ENCODE measurements around the gene C6orf47.

DNA sequence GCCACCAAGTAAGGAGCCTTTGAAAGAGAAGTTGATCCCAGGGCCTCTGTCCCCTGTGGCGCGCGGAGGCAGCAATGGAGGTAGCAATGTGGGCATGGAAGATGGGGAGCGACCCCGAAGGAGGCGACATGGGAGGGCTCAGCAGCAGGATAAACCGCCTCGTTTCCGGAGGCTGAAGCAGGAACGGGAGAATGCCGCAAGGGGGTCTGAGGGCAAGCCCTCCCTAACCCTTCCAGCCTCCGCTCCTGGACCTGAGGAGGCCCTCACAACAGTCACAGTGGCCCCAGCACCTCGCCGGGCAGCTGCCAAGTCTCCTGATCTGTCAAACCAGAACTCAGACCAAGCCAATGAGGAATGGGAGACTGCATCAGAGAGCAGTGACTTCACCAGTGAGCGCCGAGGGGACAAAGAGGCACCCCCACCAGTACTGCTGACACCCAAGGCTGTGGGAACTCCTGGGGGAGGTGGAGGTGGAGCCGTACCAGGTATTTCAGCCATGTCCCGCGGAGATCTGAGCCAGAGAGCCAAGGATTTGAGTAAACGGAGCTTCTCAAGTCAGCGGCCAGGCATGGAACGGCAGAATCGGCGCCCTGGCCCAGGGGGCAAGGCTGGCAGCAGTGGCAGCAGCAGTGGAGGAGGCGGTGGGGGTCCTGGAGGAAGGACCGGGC, 28.2 kb downstream of the C6orf47 start:
- TF ChIP-seq, protein P1, sequence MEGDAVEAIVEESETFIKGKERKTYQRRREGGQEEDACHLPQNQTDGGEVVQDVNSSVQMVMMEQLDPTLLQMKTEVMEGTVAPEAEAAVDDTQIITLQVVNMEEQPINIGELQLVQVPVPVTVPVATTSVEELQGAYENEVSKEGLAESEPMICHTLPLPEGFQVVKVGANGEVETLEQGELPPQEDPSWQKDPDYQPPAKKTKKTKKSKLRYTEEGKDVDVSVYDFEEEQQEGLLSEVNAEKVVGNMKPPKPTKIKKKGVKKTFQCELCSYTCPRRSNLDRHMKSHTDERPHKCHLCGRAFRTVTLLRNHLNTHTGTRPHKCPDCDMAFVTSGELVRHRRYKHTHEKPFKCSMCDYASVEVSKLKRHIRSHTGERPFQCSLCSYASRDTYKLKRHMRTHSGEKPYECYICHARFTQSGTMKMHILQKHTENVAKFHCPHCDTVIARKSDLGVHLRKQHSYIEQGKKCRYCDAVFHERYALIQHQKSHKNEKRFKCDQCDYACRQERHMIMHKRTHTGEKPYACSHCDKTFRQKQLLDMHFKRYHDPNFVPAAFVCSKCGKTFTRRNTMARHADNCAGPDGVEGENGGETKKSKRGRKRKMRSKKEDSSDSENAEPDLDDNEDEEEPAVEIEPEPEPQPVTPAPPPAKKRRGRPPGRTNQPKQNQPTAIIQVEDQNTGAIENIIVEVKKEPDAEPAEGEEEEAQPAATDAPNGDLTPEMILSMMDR (IDR thresholded peaks at IDR 0.05; ENCODE audit: poor library complexity, severe bottlenecking) = no peak
- TF ChIP-seq EP300 (conservative IDR thresholded peaks at IDR 0.05; ENCODE audit: poor library complexity, severe bottlenecking) (no peak), EZH2 (IDR thresholded peaks at IDR 0.05; ENCODE audit: borderline replicate concordance, insufficient read depth, low read length, poor library complexity, severe bottlenecking) (no peak)

Measured in neural cell (in vitro differentiated cells).